Breast epithelium (tissue), 4 donors: ENCODE results near the gene ATXN7L1. TPM values are rescaled to one million over a fixed set of nuclear protein-coding genes. Genes with fewer than 3 reads are reported as not detected.

Experiments used
- DNase-seq, 2 donors: peaks; one replicate each; pipeline ENCODE4 v3.0.0-alpha.2; 2019; ENCODE audit warnings: low spot score in 2 of 2
- H3K27ac ChIP-seq, 2 donors: fragments of 200-600 bp; sonication (generic) in 1 of 2; one replicate each; pipeline ENCODE4 v1.5.1; 2016 to 2019; ENCODE audit warnings: mild to moderate bottlenecking in 1 of 2
- H3K27me3 ChIP-seq, 2 donors: fragments of 200-600 bp; sonication (generic) in 1 of 2; one replicate each; pipeline versions ENCODE4 v1.5.1 to v1.6.0; 2017 to 2019; ENCODE audit warnings: control low read depth in 1 of 2, mild to moderate bottlenecking in 1 of 2
- H3K36me3 ChIP-seq: fragments of 200-600 bp; one replicate; pipeline ENCODE4 v1.5.1; 2019
- H3K4me1 ChIP-seq, 2 donors: fragments of 200-600 bp; sonication (generic); one replicate each; pipeline ENCODE4 v1.5.1; 2016 to 2019; ENCODE audit warnings: control low read depth in 1 of 2
- H3K4me3 ChIP-seq, 3 donors: fragments of 200-600 bp; sonication (generic); 1 replicate in 2 of 3; 2 replicates in 1 of 3; pipeline ENCODE4 v1.5.1; 2016 to 2019; ENCODE audit warnings: mild to moderate bottlenecking in 3 of 3, moderate library complexity in 2 of 3
- H3K9me3 ChIP-seq, 2 donors: fragments of 200-600 bp; sonication (generic) in 1 of 2; one replicate each; pipeline ENCODE4 v1.5.1; 2016 to 2019; ENCODE audit warnings: control low read depth in 1 of 2
- POLR2A ChIP-seq: fragments of 450-650 bp; IDR thresholded peaks from one replicate; pipeline ENCODE4 v1.6.1; 2016; ENCODE audit warnings: antibody characterized with exemption, mild to moderate bottlenecking, moderate library complexity
- POLR2AphosphoS5 ChIP-seq, 3 donors: sonication (generic); formaldehyde crosslinking; IDR thresholded peaks; one replicate each; pipeline ENCODE4 v1.6.1; 2017; ENCODE audit warnings: antibody characterized with exemption in 3 of 3
- intact Hi-C: fragments of 100-400 bp; cut with DNase I; formaldehyde crosslinking; loops from one replicate; pipeline ENCODE4 v1.15.1; 2023; ENCODE audit warnings: low total_unique reads
- total RNA-seq, 3 donors: library from RNA; depleted of rRNA; stranded (reverse); fragments of >200 nt; gene quantifications; one replicate each; pipeline ENCODE4 v1.1.0, GENCODE V29; 2016
- TF ChIP-seq, protein P1 (sequence below), 3 donors: fragments of 450-650 bp; IDR thresholded peaks; one replicate each; pipeline ENCODE4 v1.5.1; 2016 to 2017; ENCODE audit warnings: antibody characterized with exemption in 3 of 3, mild to moderate bottlenecking in 3 of 3, moderate library complexity in 3 of 3

ATXN7L1 gene
- total RNA-seq, 3 donors from 2014 or later = 10.7 to 18.4 (median 12.5) TPM

DNA sequence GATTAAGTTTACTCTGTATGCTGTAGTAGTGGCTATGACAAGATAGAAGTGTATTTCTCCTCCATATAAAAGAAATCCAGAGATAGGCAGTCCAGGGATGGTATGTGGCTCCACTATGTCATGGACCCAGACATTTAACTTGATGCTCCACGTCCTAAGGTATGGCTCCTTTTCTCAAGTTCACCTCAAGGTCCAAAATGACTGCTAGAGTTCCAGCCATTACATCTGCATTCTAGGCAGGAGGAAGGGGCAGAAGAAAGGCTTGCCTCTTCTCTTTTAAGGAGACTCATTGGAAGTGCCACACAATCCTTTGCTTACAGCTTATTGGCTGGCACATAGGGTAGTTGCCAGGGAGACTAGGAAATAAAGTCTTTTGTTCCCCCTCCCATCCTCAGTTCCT lies 27.7 kb upstream of the ATXN7L1 start:
- TF ChIP-seq POLR2AphosphoS5 (IDR thresholded peaks at IDR 0.05) (no peak), POLR2A (no peak)
- TF ChIP-seq, protein P1, sequence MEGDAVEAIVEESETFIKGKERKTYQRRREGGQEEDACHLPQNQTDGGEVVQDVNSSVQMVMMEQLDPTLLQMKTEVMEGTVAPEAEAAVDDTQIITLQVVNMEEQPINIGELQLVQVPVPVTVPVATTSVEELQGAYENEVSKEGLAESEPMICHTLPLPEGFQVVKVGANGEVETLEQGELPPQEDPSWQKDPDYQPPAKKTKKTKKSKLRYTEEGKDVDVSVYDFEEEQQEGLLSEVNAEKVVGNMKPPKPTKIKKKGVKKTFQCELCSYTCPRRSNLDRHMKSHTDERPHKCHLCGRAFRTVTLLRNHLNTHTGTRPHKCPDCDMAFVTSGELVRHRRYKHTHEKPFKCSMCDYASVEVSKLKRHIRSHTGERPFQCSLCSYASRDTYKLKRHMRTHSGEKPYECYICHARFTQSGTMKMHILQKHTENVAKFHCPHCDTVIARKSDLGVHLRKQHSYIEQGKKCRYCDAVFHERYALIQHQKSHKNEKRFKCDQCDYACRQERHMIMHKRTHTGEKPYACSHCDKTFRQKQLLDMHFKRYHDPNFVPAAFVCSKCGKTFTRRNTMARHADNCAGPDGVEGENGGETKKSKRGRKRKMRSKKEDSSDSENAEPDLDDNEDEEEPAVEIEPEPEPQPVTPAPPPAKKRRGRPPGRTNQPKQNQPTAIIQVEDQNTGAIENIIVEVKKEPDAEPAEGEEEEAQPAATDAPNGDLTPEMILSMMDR (IDR thresholded peaks at IDR 0.05) = no peak
- H3K27me3 ChIP-seq = no peaks in the 10 kb centered on the region
- intact Hi-C loops = no loop called here
- H3K4me1 ChIP-seq = no peaks in the 10 kb centered on the region
- H3K4me3 ChIP-seq = no peak overlapping the region
- no peaks in the 10 kb centered on the region for H3K9me3 ChIP-seq
- no peak overlapping the region for H3K27ac ChIP-seq
- no peak for DNase-seq
- H3K36me3 ChIP-seq = no peaks in the 10 kb centered on the region

DNA sequence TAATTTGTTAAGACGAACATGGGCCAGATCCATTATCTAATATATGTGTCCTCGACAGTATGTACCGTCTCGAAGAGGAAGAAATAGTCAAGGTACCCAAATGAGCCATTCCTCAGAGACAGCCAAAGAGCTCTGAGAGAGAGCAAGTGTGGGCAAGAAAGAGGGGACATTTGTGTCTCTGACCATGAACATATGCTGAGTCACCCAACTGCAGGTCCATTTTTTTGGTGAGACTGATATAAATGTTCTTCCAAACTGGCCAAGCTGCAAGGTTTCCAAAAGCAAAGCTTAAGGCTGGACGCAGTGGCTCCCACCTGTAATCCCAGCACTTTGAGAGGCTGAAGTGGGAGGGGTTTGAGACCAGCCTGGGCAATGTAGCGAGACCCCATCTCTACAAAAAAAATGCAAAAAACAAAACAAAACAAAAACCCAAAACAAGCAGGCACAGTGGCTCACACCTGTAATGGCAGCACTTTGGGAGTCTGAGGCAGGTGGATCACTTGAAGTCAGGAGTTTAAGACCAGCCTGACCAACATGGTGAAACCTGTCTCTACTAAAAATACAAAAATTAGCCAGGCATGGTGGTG lies 26.0 kb upstream of the ATXN7L1 start:
- Histone ChIP-seq H3K27me3 (no peaks in the 10 kb centered on the region), H3K9me3 (no peaks in the 10 kb centered on the region), H3K4me1 (no peaks in the 10 kb centered on the region), H3K36me3 (no peaks in the 10 kb centered on the region), H3K27ac (no peak overlapping the region), H3K4me3 (no peak overlapping the region)
- TF ChIP-seq POLR2AphosphoS5 (IDR thresholded peaks at IDR 0.05) (no peak), POLR2A (no peak)
- TF ChIP-seq, protein P1 (IDR thresholded peaks at IDR 0.05) = no peak
- intact Hi-C loops = no loop called here
- DNase-seq = no peak

DNA sequence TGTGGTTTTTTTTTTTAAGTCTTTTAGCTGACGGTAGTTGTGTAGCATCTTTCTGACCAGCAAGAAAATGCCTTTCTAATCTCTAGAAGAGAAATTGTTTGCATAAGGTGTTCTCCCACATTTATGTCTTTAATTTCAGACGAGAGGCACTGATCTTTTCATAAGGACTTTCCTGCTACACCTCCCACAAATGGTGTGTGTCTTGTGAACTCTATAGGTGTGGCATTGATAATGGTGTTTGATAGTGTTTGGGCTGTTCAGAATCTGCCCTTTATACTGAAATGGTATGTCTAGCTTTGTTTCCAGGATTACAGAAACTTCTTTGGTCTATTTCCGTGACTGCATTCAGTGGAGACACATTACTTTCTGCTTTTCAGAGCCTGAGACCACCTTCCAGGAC lies 21.6 kb upstream of the ATXN7L1 start:
- Histone ChIP-seq H3K36me3 (no peaks in the 10 kb centered on the region), H3K27me3 (no peaks in the 10 kb centered on the region), H3K4me1 (no peaks in the 10 kb centered on the region), H3K9me3 (no peaks in the 10 kb centered on the region), H3K27ac (no peak overlapping the region), H3K4me3 (no peak overlapping the region)
- DNase-seq = no peak
- TF ChIP-seq, protein P1 (IDR thresholded peaks at IDR 0.05) = no peak
- TF ChIP-seq POLR2A = no peak
- TF ChIP-seq POLR2AphosphoS5 (IDR thresholded peaks at IDR 0.05) = no peak
- intact Hi-C loops = no loop called here

DNA sequence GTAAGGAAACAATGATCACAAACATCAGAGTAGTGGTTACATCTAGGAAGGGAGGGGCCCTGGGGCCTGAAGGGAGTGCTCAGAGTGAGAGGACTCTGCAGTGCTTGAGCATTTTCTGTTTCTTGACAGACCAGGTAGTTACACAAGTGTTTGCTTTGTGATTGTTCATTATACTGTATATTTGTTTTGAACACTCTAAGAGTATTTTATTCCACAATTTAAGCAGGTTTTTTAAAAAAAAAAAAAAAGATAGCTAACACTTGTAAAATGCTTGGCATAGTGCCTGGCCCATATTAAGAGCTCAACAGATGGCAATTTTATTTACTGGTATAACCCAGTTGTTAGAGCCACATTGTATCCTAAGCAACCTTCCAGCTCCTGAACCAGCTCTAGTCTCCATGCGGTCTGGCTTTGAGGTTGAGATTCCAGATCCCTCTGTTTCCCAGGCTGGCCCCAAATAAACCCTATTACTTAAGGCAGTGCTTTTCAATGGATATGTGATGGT lies 20.1 kb upstream of the ATXN7L1 start:
- H3K27me3 ChIP-seq = no peaks in the 10 kb centered on the region
- no peak overlapping the region for H3K4me3 ChIP-seq
- H3K4me1 ChIP-seq = no peaks in the 10 kb centered on the region
- no peak for DNase-seq
- no peaks in the 10 kb centered on the region for H3K36me3 ChIP-seq
- intact Hi-C loops = no loop called here
- TF ChIP-seq POLR2A (no peak), POLR2AphosphoS5 (IDR thresholded peaks at IDR 0.05) (no peak)
- TF ChIP-seq, protein P1 (IDR thresholded peaks at IDR 0.05) = no peak
- no peak overlapping the region for H3K27ac ChIP-seq
- H3K9me3 ChIP-seq = no peaks in the 10 kb centered on the region

DNA sequence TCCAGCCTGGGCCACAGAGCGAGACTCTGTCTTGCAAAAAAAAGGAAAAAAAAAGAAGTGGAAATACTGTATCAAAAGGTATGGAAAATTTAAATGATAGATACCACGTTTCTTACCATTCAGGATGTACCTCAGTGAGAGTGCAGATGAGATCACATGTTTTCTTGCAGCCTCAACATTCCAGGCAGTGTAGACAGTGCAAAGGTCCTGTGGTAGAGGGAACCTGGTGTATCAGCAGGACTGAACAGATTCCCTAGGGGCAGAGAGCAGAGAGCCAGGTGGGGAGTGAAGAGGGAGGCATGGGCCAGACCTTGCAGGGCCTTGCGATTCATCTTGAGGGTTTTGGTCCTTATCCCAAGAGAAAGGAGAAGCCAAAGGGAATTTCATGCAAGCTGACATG lies 17.7 kb upstream of the ATXN7L1 start:
- DNase-seq = no peak
- Histone ChIP-seq H3K36me3 (no peaks in the 10 kb centered on the region), H3K27me3 (no peaks in the 10 kb centered on the region), H3K27ac (no peak overlapping the region), H3K9me3 (no peaks in the 10 kb centered on the region), H3K4me1 (no peaks in the 10 kb centered on the region), H3K4me3 (no peak overlapping the region)
- intact Hi-C loops = no loop called here
- TF ChIP-seq POLR2AphosphoS5 (IDR thresholded peaks at IDR 0.05) = no peak
- no peak for TF ChIP-seq POLR2A
- TF ChIP-seq, protein P1 (IDR thresholded peaks at IDR 0.05) = no peak
